Activated naive CD8-positive, alpha-beta T cell treated with anti-CD3 and anti-CD28 coated beads, Interleukin-2, amount 50 U/mL, for 16 hours (primary cell): Measurements from ENCODE around the gene ATP2C2.
"Not testable (repeated sequence)": the region's sequence is repeated elsewhere in the genome, so short reads cannot be mapped to it uniquely, and the experiment has no call there.

Experiments used
- DNase-seq: peaks from one replicate; pipeline ENCODE4 v3.0.0-alpha.2; 2020; ENCODE audit warnings: low read depth, low spot score

ATP2C2 gene

GRCh38 chr16:84396082-84396481 lies 27.7 kb downstream of the ATP2C2 start:
- DNase-seq = not testable (repeated sequence)

GRCh38 chr16:84396537-84397008 lies 28.2 kb downstream of the ATP2C2 start:
- no peak for DNase-seq

- no peak for DNase-seq
Observed at GRCh38 chr16:84397090-84397489, 28.8 kb downstream of the ATP2C2 start.

GRCh38 chr16:84398701-84399100 lies 30.4 kb downstream of the ATP2C2 start:
- DNase-seq = no peak

GRCh38 chr16:84399912-84400311 lies 31.6 kb downstream of the ATP2C2 start:
- not testable (repeated sequence) for DNase-seq

GRCh38 chr16:84403435-84403834 lies 35.1 kb downstream of the ATP2C2 start:
- DNase-seq = not testable (repeated sequence)

- no peak for DNase-seq
Observed at GRCh38 chr16:84404324-84404723, 36.0 kb downstream of the ATP2C2 start.

GRCh38 chr16:84404936-84405639 lies 36.8 kb downstream of the ATP2C2 start:
- DNase-seq = no peak

GRCh38 chr16:84406006-84406963 lies 37.9 kb downstream of the ATP2C2 start:
- no peak for DNase-seq

- no peak for DNase-seq
Observed at GRCh38 chr16:84407588-84408313, 39.4 kb downstream of the ATP2C2 start.

GRCh38 chr16:84408314-84408690 lies 40.0 kb downstream of the ATP2C2 start:
- DNase-seq = no peak

GRCh38 chr16:84408856-84409255 lies 40.5 kb downstream of the ATP2C2 start:
- no peak for DNase-seq

GRCh38 chr16:84410361-84411138 lies 42.2 kb downstream of the ATP2C2 start:
- DNase-seq = no peak

GRCh38 chr16:84411768-84412167 lies 43.4 kb downstream of the ATP2C2 start:
- no peak for DNase-seq

GRCh38 chr16:84412262-84412661 lies 43.9 kb downstream of the ATP2C2 start:
- no peak for DNase-seq

GRCh38 chr16:84413244-84414004 lies 45.1 kb downstream of the ATP2C2 start:
- no peak for DNase-seq

- no peak for DNase-seq
Observed at GRCh38 chr16:84414789-84415326, 46.5 kb downstream of the ATP2C2 start.

GRCh38 chr16:84416407-84417321 lies 48.3 kb downstream of the ATP2C2 start:
- no peak for DNase-seq
